Activated CD4-positive, alpha-beta T cell treated with anti-CD3 and anti-CD28 coated beads, Interleukin-2, amount 50 U/mL, for 4 hours (primary cell): Measurements from ENCODE around the gene SRRD.
"Not testable (repeated sequence)": the region's sequence is repeated elsewhere in the genome, so short reads cannot be mapped to it uniquely, and the experiment has no call there.

Experiments
- DNase-seq, 2 experiments: peaks; one replicate each; pipeline ENCODE4 v3.0.0-alpha.2; 2020

SRRD gene, protein sequence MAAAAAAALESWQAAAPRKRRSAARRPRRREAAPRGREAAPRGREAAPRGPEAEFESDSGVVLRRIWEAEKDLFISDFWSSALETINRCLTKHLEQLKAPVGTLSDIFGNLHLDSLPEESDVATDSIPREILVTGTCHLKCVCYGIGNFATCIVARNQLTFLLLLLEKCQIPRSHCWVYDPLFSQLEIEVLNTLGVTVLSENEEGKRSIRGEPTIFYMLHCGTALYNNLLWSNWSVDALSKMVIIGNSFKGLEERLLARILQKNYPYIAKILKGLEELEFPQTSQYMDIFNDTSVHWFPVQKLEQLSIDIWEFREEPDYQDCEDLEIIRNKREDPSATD

DNA sequence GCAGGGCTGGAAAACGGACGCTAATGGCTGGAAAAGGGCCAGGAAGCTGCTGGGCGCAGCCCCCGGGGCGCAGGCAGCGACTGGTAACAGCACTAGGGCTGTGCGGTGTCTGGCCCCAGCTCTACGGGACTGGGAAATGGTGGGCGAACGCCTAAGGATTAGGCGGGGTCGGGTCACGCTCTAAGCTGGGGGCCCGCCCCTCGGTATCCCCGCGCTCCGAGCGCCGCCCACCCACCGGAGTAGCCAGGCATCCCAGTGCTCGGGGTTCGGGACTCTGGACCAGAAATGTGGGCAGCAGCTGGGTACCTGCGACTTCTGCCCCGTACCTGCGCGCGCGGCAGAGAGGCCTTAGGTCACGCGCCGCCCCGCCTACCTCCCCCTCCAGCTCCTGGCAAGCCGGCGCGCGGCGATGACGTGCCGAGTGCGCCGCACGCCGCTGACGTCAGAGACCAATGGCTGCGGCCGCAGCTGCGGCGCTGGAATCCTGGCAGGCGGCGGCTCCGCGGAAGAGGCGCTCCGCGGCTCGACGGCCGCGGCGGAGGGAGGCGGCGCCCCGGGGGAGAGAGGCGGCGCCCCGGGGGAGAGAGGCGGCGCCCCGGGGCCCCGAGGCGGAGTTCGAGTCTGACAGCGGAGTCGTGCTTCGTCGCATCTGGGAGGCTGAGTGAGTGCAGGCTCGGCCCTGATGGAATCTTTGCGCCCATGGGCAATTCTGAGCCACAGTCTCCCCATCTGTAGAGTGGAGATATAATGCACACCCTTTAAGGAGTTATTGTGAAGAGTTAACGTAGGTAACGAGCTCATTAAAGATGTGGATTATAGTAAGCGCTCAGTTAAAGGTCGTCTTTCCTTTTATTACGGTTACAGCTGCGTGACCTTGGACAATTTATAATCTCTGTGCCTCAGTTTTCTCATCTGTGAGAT is at the start of gene SRRD, which contains the start of gene HPS4:
Gene SRRD (plus strand): TSS at position 439 of the 921 bp plus-strand sequence. CDS start 14 bp downstream, at position 453.
Gene HPS4 (minus strand): TSS at position 345 of the 921 bp plus-strand sequence. CDS start 2,021 bp downstream, outside the sequence.
- peak; percentile 87 to 89 for DNase-seq

DNA sequence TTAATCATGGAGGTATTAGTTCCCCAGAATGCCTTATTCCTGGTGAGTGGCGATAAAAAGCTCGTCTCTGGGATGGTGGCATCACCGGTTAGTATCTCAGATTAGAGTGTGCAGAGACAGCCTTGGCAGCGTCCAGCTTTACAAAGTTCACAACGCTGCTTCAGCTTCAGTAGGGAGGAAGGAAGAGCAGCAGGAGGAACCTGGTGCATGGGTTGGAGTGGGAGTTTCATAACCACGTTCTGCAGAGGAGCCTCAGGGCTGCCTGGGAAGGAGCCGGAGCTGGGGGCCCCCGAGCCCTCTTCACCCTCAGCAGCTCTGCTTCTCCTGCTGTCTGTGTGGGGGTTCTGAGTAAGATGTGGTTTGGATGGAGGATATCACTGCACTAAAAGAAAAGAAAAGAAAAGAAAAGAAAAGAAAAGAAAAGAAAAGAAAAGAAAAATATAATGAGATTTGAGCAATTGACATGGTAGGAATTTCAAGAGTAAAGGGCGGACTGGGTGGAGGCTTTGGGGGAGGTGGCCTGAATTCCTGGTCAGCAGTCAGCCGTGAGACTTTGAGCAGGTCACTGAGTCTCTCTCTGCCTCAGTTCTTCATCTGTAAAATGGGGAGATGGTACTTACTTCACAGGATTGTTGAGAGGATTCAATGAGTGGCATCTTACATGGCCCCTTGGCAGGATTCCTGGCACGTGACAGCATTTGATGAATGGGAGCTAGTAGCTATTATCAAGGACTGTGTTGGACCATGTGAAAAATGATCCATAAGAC is 48.2 kb upstream of the SRRD start:
- DNase-seq = no peak

DNA sequence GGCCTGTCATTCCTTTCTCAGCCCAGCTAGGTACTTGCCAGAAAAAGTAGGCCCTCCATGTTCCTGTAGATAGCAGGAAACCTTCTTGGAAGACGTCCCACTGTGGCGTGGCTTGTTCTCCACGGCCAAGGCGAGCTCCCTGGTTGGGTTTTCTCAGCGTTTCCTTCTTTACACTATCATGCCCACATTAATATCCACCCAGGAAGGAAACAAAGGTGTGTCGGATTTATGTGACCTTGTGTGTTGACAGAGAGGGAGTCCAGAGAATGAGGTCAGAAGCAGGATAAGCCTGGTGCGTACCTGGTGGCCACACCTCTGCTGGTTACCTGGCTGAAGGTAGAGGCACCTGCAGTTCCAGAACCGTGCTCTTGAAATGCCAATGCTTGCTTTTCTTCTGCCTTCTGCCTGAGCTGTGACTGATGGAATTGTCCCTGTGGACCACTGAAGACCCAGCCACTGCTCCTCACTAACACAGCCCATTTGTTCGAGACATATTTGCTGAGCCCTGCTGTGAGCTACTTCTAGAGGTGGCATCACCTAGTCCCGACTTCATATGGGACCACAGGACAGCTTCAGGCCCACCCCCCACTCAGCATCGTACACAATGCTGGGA is 46.7 kb upstream of the SRRD start:
- DNase-seq = no peak

DNA sequence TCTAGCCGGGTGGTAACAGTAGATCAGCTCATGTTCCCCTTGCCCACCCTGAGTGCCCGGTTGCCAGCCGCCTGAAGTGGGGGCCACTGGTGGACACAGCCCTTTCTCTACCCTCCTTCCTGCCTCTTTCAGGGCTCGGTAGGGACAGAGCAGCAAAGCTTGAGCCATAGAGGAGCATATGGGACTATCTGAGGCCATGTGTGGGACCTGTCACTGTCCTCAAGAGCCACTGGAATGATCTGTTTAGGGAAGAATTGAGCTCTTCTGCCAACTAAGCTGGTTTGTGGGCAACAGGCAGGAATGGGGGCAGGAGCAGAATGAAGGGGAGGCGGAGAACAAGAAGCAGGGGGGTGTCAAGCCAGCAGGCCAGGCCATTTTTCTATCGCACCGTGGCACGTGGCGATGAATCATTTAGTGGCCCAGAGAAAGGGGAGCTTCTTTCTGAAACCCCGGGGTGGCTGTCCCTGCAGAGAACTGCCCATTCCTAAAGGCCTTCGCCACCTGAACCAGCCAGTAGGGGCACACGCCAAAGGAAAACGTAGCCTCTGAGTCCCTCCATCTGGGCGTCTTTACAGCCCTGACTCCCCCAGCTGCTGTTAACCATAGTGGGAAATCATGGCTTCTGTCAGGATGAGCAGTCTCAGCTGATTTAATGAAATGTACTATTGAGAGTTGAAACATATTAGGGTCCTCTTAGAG is 45.8 kb upstream of the SRRD start:
- no peak for DNase-seq

DNA sequence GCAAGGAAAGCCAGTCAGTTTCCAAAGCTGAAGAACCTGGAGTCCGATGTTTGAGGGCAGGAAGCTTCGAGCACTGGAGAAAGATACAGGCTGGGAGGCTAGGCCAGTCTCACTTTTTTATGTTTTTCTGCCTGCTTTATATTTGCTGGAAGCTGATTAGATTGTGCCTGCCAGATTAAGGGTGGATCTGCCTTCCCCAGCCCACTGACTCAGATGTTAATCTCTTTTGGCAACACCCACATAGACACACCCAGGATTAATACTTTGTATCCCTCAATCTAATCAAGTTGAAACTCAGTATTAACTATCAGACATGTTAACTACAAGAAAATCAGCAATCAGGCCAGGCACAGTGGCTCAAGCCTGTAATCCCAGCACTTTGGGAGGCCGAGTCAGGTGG is 44.9 kb upstream of the SRRD start:
- DNase-seq = not testable (repeated sequence)

DNA sequence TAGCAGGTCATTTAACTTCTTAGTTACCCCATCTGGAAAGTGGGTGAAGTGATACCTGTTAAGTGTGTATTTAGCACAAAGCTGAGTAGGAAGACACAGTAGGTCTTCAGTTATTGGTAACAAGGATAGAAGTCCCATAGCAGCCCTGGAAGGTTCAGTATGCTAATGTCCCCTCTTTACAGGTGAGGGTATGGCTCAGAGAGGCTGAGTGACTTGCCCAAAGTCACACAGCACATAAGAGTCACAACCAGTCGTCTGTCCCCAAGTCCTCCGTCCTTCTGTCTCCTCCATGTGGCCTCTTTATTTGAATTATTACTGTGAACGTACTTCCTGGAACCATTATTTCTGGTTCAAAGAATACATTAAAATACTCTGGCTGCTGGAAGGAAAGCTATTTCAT is 44.1 kb upstream of the SRRD start:
- DNase-seq = no peak

DNA sequence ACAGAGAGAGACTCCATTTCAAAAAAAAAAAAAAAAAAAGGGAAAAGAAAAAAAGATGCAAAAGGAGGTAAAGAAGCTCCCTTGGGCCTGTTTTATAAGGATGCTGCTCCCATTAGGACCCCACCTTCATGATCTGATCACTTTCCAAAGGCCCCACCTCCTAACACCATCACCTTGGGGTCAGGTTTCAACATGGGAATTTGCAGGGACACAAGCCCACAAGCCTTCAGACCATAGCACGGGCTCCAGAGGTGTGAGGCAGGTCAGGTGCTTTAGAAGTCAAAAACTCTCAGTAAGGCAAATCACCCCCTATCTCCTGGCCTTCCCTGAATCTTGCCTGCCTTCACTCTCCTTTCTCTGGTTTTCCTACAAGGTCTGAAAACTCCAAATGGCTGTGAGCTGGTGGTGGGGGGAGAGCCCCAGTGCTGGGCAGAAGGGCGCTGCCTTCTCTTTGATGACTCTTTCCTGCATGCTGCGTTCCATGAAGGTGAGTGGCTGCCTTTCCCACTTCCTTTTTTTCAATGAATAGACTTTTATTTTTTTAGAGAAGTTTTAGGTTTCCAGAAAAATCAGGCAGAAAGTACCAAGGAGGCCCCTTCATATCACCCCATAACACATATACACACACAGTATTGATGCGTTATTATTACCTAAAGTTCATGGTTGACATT is 41.5 kb upstream of the SRRD start:
- DNase-seq = no peak

DNA sequence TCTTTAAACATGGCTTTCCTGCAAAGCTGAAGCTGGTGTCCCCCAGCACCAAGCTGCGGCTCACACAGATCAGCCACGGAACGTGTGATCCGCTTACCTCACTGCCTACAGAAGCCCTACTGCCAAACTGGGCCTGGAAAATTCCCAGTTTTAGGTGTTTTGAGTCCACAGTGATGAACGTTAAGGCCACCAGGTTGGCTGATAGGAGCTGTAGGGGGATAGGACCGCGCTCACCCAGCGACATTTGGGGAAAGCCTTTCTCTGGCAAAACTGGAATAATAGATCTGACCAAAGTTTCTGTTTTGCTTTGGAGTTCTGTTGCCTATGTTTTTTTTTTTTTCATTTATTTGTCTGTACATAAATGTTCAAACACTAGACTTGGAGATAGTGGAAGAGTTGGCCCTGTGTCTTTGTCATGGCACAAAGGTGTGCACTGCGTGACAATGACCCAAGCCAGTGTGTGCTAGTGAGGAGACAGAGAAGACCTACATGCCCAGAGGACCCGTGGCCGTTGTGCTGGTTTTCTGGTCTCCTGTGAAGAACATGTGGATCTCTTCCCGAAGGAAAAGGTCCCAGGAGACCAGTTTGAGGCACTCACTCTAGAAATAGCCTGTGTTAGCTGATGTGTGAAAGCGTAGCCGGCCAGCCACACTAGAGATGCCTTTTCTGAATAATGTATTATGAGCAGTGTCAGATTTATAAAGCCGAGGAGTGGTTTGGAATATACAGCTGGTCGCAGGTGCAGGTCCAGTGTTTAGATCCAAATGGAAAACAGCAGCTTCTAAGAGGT is 39.6 kb upstream of the SRRD start:
- DNase-seq = no peak

DNA sequence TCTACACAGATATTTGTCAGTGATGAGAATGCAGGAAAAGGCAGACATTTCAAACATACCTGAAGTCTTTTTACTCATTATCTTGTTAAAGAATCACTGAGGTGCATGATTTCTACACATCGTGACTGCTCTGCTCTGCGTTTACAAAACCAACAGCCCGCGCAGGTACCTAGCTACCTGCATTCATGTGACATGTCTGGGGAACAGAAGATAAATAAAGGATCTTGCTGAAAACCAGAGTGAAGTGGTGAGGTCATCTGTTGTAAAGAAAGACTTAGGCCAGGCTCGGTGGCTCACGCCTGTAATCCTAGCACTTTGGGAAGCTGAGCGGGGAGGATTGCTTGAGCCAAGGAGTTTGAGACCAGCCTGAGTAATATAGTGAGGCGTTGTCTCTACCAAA is 38.9 kb upstream of the SRRD start:
- DNase-seq = no peak

DNA sequence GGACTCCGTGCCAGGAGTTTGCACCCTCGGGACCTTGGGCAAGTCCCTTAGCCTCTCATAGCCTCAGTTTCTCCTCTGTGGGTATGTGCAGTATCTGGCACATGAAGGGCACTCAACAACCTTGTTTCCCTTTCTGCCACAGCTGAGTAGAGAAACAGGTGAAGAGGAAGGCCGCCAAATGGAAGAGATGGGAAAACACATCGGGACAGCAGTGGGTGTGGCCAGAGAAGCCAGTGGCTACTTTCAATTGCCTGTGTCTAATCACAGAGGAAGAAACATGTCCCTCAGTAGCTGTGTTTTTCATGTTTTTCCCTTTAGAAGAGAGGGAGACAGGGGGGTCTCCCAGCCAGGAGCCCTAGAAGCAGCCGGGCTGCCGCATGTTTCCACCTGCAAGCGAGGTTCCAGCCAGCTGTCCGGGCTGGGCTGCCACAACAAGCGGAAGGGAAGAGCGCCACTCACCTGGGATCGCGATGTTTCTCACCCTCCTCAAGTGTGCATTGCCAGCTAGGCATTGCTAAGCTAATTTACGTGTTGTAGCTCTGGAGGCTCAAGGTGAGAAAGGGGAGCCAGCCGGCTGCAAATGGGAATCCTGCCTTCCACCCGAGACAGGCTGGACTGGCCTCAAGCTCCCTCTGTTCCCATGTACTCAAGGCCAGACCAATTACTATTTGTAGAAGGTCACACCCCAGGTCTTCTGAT is 38.0 kb upstream of the SRRD start:
- DNase-seq = no peak

DNA sequence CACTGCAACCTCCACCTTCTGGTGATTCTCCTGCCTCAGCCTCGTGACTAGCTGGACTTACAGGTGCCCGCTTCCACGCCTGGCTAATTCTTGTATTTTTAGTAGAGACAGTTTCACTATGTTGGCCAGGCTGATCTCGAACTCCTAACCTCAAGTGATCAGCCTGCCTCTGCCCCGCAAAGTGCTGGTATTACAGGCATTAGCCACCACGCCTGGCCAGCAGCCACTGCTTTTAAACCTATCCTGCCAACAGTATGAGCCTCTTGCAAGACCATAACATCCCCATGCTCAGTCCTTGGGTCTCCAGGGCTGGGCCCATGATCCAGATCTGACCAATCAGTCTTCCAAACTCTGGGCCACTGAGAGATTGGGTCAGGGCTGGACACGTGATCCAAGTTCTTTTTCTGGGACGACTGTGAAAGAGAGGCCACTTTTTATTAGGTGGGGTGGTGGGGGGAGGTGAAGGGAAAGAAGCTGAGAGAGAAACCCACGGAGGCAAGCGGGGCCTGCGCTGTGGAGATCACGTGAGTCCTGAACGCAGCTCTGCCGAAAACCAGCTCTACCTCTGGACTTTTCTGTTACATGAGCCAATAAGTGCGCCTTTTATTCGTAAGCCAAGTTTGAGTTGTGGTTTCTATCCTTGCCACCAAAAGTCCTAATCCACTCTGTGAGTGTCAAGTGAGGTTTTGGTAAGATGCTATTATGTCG is 36.7 kb upstream of the SRRD start:
- no peak for DNase-seq

DNA sequence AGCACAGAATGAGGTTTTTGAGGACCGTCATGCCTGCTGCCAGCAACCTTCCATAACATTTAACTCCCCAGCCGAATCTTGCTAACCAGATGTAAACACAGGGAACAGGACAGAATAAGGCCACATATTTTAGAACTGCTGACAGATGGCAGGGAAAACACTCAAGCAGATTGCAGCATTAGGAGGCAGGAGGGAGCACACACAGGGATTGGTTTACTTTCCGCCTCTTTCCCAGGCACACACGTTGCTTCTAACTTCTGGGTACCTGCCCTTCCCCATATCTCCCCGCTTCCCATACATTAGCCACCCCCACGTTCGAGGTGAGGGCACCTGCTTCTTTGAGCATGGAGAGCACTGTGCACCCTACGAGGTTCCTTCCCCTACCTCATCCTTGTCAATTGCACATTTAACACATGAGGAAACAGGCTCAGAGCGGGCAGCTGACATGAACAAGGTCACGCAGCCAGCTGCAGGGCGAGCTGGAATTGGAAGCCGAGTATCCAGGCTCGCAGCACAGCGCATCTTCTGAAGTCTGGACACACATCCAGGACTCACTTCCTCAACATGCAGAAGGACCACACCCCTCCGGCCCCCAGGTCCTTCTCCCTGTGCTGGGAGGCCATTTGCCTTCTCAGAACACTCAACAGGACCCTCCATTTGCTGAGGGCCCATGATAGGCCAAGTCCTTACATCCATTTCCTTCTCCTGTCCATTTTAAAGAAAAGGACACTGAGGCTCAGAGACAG is 35.9 kb upstream of the SRRD start:
- no peak for DNase-seq

DNA sequence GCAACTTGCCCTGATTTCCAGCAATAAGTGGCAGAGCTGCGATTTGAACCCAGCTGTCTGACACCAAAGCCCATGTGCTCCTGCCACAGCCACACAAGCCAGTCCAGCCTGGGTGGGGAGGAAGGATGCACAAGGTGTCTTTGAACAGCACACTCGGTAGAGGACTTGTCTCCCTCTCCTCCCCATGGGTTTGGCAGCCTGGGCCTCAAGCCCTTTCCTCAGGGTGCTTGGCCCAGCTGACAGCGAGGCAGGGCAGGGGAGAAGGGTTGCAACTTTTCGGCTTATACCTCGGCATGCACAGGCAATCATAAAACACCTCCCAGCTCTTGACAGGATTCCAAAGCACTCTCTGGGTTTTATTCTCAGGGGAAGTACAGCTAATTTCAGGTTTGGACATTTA is 35.3 kb upstream of the SRRD start:
- no peak for DNase-seq

DNA sequence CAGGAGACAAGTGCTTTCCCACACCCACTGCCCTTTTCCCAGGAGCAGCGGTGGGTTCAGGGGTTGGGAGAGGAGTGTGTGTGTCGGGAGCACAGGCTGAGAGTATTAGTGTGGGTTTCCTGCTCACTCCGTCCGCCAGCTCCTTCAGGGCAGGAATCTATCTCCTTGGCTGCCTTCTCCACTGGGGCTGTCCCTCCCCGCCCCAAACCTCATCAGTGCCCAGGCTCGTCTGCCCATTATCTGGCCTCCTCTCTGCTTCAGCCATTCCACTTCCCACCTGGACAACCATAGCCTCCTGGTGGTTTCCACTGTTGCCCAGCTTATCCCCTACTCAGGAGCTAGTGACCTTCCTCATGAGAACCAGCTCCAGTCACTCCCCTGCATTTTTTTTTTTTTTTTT is 34.7 kb upstream of the SRRD start:
- no peak for DNase-seq

DNA sequence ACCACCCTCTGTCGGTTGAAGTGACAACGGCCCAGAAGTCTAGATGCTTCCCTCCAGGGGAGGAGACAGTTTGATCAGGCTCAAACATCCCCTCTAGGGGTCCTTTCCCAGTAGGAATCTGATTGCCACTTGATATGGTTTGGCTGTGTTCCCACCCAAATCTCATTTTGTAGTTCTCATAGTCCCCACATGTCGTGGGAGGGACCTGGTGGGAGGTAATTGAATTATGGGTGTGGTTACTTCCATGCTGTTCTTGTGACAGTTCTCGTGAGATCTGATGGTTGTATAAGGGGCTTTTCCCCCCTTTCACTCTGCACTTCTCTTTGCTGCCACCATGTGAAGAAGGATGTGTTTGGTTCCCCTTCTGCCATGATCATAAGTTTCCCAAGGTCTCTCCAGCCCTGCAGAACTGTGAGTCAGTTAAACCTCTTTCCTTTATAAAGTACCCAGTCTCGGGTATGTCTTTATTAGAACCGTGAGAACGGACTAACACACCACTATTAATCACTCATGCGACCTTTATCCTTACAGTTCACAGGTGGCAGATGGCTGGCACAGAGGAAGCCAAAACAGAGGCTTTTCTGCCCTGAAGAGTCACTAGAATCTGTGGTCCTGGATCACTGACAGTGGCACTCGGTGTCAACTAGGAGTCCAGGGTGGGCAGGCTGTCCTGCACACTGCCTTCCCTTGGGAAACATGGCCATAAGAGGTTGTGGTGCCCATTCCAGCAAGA is 33.1 kb upstream of the SRRD start:
- DNase-seq = no peak

DNA sequence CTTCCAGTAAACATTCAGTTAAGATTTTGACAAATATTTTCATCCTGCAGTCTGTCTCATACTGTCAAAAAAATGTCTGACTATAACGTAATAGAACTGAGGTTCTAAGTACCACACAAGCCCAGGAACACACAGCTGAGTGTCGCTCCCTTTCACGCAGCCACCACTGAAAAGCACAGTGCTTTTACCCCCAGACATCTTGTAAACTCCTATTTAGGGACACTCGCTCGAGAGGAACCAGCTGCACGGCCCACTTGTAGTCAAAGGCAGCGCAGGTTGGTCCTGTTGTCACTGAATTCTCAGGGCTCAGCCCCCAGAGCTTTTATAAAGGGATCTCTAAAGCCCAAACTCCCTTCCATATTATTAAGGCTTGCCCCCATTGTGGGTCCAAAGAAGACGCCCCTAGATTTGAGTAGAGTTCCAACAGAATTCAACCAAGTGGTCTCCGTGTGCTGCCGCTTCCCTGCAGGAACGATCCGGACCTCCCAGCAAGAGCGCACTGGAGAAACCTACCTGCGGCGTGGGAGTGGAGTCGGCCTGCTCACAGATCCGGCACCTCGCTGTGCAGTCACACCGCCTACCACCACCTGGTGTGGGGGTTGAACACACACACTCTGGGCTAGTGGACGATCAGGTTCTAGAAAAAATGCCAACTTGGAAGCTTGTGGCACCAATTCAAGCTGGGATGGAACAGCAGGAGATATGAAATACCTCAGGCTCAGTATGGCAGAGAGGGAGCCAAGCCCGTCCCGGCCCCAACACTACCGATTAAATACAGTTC is 31.3 kb upstream of the SRRD start:
- no peak for DNase-seq

DNA sequence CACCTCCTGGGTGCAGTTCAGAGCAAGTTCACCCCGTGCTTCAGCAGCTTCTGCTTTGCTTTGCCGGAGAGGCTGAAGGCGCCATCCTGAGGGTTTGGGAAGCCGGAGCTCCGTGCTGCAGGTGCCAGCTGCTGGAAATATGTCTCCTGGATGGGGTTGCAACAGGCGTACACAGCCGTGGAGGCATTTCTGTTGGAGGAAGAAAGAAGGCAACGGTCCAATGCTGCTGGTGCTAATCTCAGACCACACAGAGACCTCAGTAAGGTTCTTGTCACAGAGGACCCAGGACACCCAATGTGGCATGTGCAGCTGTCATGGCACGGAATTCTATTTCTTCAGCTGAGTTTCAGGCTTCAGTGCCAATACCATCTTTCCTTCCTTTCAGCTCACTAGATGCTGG is 30.5 kb upstream of the SRRD start:
- DNase-seq = no peak
